Mucosa of descending colon (tissue), 3 donors: ENCODE results near the gene COL28A1. TPM values are rescaled to one million over a fixed set of nuclear protein-coding genes. Genes with fewer than 3 reads are reported as not detected.

Experiments used
- ATAC-seq: fragments of 200-7000 bp; cut with Tn5 transposase; one replicate; pipeline ENCODE4 v1.9.1; 2020; ENCODE audit warnings: mild to moderate bottlenecking, moderate library complexity
- DNase-seq, 3 donors: peaks; one replicate each; pipeline ENCODE4 v3.0.0-alpha.2; 2020
- H3K36me3 ChIP-seq: fragments of 200-600 bp; one replicate; pipeline ENCODE4 v1.8.0; 2021; ENCODE audit warnings: low read depth, mild to moderate bottlenecking
- H3K4me1 ChIP-seq: fragments of 200-600 bp; one replicate; pipeline ENCODE4 v1.8.0; 2021; ENCODE audit warnings: low read depth, mild to moderate bottlenecking
- H3K4me3 ChIP-seq: fragments of 200-600 bp; one replicate; pipeline ENCODE4 v1.8.0; 2021; ENCODE audit warnings: mild to moderate bottlenecking
- H3K9me3 ChIP-seq: fragments of 200-600 bp; one replicate; pipeline ENCODE4 v1.8.0; 2021; ENCODE audit warnings: mild to moderate bottlenecking
- intact Hi-C, 2 donors: fragments of 100-400 bp; cut with DNase I in 1 of 2; cut with micrococcal nuclease in 1 of 2; formaldehyde crosslinking; loops; one replicate each; pipeline versions ENCODE4 v1.11.0 to v1.11.1; 2022; cut with DNase I, micrococcal nuclease
- total RNA-seq, 3 donors: library from RNA; stranded (reverse); fragmentation: NEBNext Ultra II Directional in 2 of 3; extraction: Animal tissue kit (Norgen Biotek cat#: 25700) in 2 of 3; gene quantifications; one replicate each; pipeline versions ENCODE4 v1.2.1 to v1.2.4, GENCODE V29; 2021 to 2023
- TF ChIP-seq, protein P1 (sequence below): fragments of 200-600 bp; IDR thresholded peaks from one replicate; pipeline ENCODE4 v1.8.0; 2022; ENCODE audit warnings: antibody characterized with exemption, mild to moderate bottlenecking
- donor health status: DM: no; HTN: no; CAD: no; lungs with moderate emphysema.
- donor health status: DM: no; HTN: no; CAD: no.
- donor health status: DM: no; HTN: yes; CAD: no.

COL28A1 gene
- total RNA-seq, 3 donors from 2014 or later = 2.9 to 19.0 (median 4.1) TPM

DNA sequence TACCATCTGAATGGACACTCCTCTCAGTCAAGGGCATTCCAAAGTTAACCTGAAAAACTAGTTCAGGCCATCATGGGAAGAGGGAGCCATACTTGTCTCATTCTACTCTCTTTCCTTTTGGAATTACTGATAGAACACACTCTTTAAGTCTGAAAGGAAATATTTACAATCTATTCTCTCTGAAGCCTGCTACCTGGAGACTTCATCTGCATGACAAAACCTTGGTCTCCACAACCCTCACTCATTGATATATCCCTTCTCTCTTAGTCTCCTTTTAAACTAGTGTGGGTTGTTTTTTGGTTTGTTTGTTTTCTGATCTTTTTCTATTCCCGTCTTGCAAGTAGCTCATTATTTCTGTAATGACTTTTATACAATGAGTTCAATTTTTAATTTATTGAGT is 183.8 kb downstream of the COL28A1 start:
- no peak for ATAC-seq
- TF ChIP-seq, protein P1, sequence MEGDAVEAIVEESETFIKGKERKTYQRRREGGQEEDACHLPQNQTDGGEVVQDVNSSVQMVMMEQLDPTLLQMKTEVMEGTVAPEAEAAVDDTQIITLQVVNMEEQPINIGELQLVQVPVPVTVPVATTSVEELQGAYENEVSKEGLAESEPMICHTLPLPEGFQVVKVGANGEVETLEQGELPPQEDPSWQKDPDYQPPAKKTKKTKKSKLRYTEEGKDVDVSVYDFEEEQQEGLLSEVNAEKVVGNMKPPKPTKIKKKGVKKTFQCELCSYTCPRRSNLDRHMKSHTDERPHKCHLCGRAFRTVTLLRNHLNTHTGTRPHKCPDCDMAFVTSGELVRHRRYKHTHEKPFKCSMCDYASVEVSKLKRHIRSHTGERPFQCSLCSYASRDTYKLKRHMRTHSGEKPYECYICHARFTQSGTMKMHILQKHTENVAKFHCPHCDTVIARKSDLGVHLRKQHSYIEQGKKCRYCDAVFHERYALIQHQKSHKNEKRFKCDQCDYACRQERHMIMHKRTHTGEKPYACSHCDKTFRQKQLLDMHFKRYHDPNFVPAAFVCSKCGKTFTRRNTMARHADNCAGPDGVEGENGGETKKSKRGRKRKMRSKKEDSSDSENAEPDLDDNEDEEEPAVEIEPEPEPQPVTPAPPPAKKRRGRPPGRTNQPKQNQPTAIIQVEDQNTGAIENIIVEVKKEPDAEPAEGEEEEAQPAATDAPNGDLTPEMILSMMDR = no peak
- Histone ChIP-seq H3K36me3 (no peaks in the 10 kb centered on the region), H3K4me3 (no peak overlapping the region), H3K9me3 (no peaks in the 10 kb centered on the region), H3K4me1 (no peaks in the 10 kb centered on the region)
- no peak for DNase-seq
- intact Hi-C loops = no loop called here

DNA sequence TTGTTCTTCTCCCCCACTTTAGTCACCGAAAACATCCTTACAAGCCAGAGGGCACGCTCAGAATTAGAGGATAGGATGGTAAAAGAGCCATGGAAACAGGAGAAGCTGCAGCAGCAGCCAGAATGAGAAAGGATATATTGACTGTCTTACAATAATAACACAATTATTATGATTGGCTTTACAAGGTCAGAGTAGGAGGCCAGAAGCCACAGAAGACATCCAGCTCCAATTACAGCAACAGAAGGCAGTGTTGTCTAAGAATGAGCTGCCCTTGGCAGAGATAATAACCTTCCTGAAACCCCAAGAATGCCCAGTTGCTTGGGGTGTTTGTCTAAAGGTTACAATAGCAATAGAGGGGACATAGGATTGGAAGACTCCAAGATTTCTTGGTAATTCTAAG is 184.5 kb downstream of the COL28A1 start:
- TF ChIP-seq, protein P1 = no peak
- Histone ChIP-seq H3K9me3 (no peaks in the 10 kb centered on the region), H3K36me3 (no peaks in the 10 kb centered on the region), H3K4me3 (no peak overlapping the region), H3K4me1 (no peaks in the 10 kb centered on the region)
- intact Hi-C loops = no loop called here
- ATAC-seq (no peak), DNase-seq (no peak)

DNA sequence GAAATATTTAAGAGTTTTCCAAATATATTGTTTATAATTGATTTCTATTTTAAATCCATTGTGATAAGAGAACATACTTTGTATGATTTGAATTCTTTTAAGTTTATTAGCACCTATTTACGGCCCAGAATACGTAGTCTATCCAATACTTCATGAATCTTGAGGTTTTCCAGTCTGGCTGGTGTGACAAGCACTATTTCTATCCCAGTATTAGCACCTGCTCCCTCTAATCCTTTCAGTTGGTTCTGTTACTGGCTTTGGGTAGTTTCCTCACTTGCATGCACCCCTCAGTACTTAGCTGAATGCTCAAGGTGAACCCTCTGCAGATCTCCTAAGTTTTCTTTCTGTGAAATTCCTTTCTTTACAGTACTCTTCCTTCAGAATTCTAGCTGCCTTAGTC is 186.5 kb downstream of the COL28A1 start:
- Histone ChIP-seq H3K4me1 (no peaks in the 10 kb centered on the region), H3K4me3 (no peak overlapping the region), H3K36me3 (no peaks in the 10 kb centered on the region), H3K9me3 (no peaks in the 10 kb centered on the region)
- no peak for DNase-seq
- no peak for ATAC-seq
- intact Hi-C loops = no loop called here
- TF ChIP-seq, protein P1 = no peak

DNA sequence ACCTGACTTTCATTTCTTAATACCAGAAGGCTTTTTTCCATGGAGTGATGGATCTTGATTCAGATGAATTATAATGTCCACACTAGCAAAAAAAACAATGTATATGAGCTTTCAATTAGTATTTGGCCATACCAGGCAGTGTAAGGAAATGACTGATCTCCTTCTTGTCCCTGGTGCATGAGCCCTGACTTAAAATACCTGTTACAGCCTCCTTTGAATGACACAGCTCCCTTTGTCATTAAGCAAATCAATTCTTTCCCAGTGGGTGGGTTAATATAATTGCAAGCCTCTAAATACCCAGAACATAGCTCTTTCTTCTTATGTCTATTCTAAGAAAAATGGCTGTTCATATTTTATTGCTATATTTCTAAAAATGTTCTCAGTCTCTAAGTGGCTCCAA is 188.6 kb downstream of the COL28A1 start:
- ATAC-seq = no peak
- intact Hi-C loops = no loop called here

DNA sequence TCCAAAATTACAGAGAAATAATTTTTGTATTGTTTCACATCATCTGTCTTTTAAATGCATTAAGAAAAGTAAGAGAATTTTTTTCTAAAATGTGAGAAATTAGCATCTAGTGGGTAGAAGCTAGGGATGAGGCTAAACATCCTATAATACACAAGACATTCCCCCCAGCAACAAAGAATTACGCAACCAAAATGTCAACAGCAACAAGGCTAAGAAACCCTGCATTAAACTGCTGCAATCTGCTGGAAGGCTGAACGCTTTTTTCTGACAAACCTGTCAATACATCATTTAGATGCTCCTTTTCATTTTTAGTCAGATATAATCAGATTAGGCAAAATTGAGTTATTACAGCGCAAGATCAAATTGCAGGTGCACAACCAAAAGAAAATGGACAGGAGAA is 191.1 kb downstream of the COL28A1 start:
- Histone ChIP-seq H3K9me3 (no peaks in the 10 kb centered on the region), H3K4me1 (no peaks in the 10 kb centered on the region), H3K4me3 (no peak overlapping the region), H3K36me3 (no peaks in the 10 kb centered on the region)
- no peak for ATAC-seq
- intact Hi-C loops = no loop called here
- DNase-seq = no peak
- TF ChIP-seq, protein P1 = no peak

More for the DNA sequence above, 188.6 kb downstream of the COL28A1 start:
- Histone ChIP-seq H3K4me1 (no peaks in the 10 kb centered on the region), H3K36me3 (no peaks in the 10 kb centered on the region), H3K9me3 (no peaks in the 10 kb centered on the region), H3K4me3 (no peak overlapping the region)
- TF ChIP-seq, protein P1 = no peak
- no peak for DNase-seq

DNA sequence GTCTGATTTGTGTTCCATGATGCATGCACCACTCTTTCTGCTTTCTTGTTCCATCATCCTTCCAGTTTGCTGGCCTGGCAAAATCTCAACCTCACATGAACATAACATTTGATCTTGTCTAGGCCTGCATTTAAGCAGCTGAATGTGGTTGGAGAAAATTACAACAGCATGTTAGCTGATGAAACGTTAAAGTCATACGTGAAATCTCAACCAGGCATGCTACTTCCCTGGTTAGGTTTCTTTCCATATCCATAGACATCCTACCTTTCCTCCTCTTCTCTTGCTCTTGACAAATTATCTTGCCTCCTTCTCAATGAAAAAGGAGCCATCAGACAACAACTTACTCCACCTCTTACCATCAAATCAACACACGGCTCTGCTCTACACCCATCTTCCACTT is 199.8 kb downstream of the COL28A1 start:
- DNase-seq (no peak), ATAC-seq (no peak)
- intact Hi-C loops = no loop called here
- no peaks in the 10 kb centered on the region for H3K9me3 ChIP-seq
- H3K36me3 ChIP-seq = no peaks in the 10 kb centered on the region
- no peak overlapping the region for H3K4me3 ChIP-seq
- no peaks in the 10 kb centered on the region for H3K4me1 ChIP-seq
- TF ChIP-seq, protein P1 = no peak
